RWPE1 (cell line): ENCODE data around the gene CHRNB4.

Experiments
- CTCF ChIA-PET: fragments of 350-600 bp; sonication (Branson Sonifier 250); formaldehyde crosslinking; extraction: SDS; loops from one replicate; lab custom pipeline; 2021; lab: Yijun Ruan, JAX
- POLR2A ChIA-PET: fragments of 400-600 bp; formaldehyde crosslinking; extraction: SDS; loops from one replicate; lab custom pipeline; 2020; ENCODE audit warnings: antibody characterized with exemption; ENCODE audit not compliant: low non-redundant PET; lab: Yijun Ruan, JAX
- DNase-seq: peaks from one replicate; pipeline ENCODE4 v3.0.0; 2012; ENCODE audit warnings: low spot score
- H3K27ac ChIP-seq: fragments of 450-650 bp; 2 replicates; pipeline ENCODE4 v1.5.1; 2017
- TF ChIP-seq, protein P1 (sequence below): fragments of 450-650 bp; conservative IDR thresholded peaks from 2 replicates; pipeline ENCODE4 v1.5.1; 2017; ENCODE audit warnings: low read depth, mild to moderate bottlenecking

Gene CHRNB4

DNA sequence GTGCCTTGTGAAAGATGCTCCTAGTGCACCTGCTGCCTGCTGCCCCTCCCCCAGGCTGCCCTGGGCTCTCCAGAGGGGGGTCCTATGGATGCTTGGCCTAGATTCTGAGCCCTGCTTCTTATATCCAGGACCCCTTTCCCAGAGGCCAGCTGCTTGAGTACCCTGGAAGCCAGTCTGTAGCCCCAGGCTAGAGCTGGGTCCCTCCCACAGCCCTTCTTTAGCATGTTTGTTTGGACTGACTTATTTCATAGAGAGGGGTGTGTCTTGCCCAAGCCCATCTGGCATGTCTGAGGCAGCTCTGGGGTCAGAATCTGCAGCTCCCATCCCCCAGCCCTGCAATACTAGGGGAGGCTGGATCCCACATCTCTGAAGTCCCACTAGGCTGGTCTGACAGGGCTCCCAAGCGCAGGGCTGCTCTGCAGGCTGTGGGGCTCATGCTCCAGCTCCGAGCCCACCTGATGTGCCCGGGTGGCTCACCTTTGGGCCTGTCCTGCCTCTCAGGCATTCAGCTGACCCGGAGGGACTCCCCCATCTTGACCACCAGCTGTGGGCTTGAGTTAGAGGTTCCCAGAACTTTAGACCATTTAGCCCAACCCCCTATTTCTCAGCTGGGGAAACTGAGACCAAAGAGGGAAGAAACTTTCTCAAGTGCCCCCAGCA is 3.1 kb downstream of the CHRNB4 start:
- no peak overlapping the region for H3K27ac ChIP-seq
- TF ChIP-seq, protein P1, sequence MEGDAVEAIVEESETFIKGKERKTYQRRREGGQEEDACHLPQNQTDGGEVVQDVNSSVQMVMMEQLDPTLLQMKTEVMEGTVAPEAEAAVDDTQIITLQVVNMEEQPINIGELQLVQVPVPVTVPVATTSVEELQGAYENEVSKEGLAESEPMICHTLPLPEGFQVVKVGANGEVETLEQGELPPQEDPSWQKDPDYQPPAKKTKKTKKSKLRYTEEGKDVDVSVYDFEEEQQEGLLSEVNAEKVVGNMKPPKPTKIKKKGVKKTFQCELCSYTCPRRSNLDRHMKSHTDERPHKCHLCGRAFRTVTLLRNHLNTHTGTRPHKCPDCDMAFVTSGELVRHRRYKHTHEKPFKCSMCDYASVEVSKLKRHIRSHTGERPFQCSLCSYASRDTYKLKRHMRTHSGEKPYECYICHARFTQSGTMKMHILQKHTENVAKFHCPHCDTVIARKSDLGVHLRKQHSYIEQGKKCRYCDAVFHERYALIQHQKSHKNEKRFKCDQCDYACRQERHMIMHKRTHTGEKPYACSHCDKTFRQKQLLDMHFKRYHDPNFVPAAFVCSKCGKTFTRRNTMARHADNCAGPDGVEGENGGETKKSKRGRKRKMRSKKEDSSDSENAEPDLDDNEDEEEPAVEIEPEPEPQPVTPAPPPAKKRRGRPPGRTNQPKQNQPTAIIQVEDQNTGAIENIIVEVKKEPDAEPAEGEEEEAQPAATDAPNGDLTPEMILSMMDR: no peak
- ChIA-PET CTCF (interaction anchor here (0.6 to 2.0 kb wide), 8 partner anchors 12 to 105 kb away, joined by 3 to 8 read pairs (median 4); partner anchors contain the start of gene CHRNA3), POLR2A (no interaction called here)
- no peak for DNase-seq

DNA sequence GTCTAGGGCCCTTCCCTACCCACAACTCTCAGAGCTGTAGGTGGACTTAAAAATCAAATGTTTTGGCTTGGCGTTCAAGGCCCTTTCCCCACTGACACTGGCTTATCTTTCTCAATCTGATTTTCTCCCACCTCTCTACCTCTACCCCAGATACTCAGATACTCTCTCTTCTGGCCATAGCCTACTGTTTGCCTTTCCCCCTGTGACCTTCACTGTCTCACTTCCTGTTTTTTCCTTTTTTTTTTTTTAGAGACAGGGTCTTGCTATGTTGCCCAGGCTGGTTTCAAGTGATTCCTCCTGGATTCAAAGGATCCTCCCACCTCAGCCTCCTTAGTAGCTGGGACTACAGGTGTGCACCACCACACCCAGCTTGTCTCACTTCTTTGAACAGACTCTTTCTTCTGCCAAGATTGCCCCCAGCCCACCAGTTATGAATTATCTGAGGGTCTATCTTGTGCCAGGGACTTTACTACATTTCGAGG is 4.6 kb downstream of the CHRNB4 start:
- no peak for DNase-seq
- H3K27ac ChIP-seq: no peak overlapping the region
- CTCF ChIA-PET: interaction anchor here (0.6 kb wide), 1 partner anchor 536 kb away, joined by 4 read pairs; no protein-coding TSS in a partner anchor
- TF ChIP-seq, protein P1: no peak
- POLR2A ChIA-PET: no interaction called here

DNA sequence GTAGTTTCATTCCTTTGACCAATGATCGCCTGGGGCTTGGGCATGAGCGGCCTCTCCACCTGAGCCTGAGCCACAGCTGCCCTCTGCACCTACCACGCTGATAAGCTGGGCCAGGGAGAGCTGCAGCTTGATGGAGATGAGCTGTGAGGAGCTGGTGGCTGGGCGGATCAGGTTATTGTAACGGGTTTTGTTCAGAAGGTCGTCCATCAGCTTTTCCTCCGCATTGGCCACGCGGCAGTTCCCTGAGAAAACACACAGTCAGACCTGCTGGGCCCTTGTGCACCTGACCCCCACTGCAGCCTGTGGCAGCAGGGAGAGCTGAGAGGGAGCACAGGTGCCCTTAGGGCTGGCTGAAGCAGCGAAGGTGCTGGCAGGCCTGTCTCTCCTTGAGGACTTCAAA is 5.7 kb downstream of the CHRNB4 start:
- ChIA-PET CTCF (interaction anchor here (0.7 kb wide), 1 partner anchor 522 kb away, joined by 3 read pairs; no protein-coding TSS in a partner anchor), POLR2A (no interaction called here)
- no peak overlapping the region for H3K27ac ChIP-seq
- TF ChIP-seq, protein P1: no peak
- no peak for DNase-seq

DNA sequence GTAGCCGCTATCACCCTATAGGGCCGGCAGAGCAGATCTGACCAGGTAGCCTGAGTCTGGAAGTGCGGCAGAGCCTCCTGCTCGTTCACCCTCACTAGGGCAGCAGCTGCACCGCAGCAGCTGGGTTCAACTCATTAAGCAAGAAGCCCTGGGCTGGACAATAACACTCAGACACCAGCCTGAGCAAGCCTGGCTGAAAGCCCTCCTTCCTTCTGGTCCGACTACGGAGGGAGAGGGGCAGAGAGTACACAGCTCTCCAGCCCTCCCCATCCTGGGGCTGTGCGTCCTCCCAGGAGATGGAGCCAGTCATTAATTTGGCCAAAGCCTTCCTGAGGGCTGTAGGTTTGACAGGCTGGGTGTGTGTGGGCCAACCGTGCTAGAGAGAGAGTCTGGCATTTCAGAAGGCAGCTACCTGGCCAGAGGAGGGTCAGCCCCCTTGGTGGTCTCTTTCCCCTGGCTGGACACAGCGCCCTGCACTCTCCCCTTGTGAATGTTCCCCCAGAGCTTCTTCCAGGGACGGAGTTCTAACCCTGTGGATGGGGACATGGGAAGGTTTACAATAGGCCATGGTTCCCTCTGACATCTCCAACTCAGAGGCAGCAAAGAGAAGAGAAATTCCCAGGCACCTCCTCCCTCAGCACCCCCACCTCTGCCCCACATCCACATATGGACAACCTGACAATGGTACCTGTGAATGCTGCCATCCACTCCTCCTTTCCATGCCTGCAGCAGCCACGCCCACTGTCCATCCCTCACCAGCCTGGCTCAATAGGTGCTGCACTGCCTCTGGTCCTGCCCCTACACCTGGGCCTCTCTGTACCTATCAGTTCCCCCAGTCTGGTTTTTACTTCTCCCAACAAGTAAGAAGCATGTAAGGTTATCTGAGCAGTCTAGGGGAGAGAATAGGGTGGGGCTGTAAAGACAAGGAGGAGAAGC is 6.5 kb downstream of the CHRNB4 start:
- POLR2A ChIA-PET: interaction anchor here (0.6 kb wide), 1 partner anchor 15 kb away, joined by 3 read pairs; no protein-coding TSS in a partner anchor
- H3K27ac ChIP-seq: no peak overlapping the region
- CTCF ChIA-PET: interaction anchor here (0.7 kb wide), 1 partner anchor 46 kb away, joined by 3 read pairs; no protein-coding TSS in a partner anchor
- TF ChIP-seq, protein P1: no peak
- no peak for DNase-seq

DNA sequence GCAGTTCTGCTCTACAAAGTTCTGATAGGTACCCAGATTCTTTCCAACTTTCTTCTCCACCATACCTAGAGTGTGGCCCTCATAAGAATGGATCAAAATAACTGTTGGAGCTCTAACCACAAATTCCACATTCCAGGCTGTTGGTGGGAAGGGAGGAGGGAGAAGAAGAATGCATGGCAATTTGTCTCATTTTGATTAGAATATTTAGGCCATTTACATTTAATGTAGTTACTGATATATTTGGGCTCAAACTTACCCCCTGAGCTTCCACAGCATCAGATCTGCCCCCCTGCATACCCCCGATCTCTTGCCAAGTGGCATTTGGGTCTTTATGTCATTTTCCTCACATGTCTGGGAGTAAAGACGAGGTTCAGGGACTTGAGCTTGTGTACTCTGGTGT is 7.7 kb downstream of the CHRNB4 start:
- ChIA-PET POLR2A (no interaction called here), CTCF (interaction anchor here (0.6 to 0.7 kb wide), 2 partner anchors 48 to 374 kb away, joined by 3 read pairs; no protein-coding TSS in a partner anchor)
- TF ChIP-seq, protein P1: no peak
- no peak for DNase-seq
- H3K27ac ChIP-seq: no peak overlapping the region

DNA sequence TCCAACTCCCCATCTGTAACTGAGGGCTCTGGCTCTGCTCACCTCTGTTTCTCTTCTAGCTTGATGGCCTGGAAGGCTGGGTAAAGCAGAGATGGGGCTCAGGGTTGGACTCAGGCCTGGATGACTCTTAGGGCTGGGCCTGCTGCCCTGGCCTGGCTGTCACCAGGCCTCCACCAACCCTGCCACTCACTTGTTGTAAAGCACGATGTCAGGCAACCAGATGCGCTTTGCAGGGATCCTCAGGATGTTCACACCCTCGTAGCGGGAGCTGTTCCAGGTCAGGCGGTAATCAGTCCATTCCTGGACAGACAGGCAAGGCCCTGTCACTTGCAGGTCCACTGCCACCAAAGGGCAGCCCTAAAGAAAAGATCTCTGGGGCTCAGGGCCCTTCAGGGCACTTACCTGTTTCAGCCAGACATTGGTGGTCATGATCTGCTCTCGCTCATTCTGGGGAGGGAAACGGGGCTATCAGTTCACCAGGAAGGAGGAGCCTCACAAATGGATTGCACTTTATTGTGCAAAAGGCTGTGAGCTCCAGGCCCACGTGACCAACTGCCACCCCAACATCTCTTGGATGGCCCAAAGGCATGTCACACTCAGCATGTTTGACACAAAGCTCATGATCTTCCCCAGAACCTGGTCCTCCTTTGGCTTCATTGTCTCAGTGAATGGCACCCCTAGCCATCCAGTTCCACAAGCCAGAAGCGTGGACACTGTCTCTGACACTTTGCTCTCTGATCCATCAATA is 9.9 kb downstream of the CHRNB4 start:
- DNase-seq: no peak
- TF ChIP-seq, protein P1: no peak
- no peak overlapping the region for H3K27ac ChIP-seq
- ChIA-PET POLR2A (no interaction called here), CTCF (no interaction called here)
